IMR-90 (cell line): ENCODE measurements around the gene RBM39. TPM values are rescaled to one million over a fixed set of nuclear protein-coding genes. Genes with fewer than 3 reads are reported as not detected.

Source experiments
- ATAC-seq: fragments of 200-7000 bp; cut with Tn5 transposase; 2 replicates; pipeline ENCODE4 v1.9.1; 2020; ENCODE audit warnings: low read depth, mild to moderate bottlenecking, moderate library complexity
- BruUV-seq: library from RNA; stranded (reverse); fragments of 400-500 nt; replicated peaks from 2 replicates; lab custom pipeline; 2021; lab: Mats Ljungman, UMichigan
- CTCF ChIA-PET: fragments of 300-600 bp; formaldehyde crosslinking; extraction: SDS; loops from one replicate; lab custom pipeline; 2021; ENCODE audit warnings: antibody characterized with exemption; lab: Yijun Ruan, JAX
- POLR2A ChIA-PET: fragments of 300-600 bp; sonication (Branson Sonifier 250); formaldehyde crosslinking; loops from one replicate; lab custom pipeline; 2022; ENCODE audit warnings: antibody characterized with exemption; ENCODE audit not compliant: unreplicated experiment; lab: Charles Lee
- DNase-seq: peaks from one replicate; pipeline ENCODE4 v3.0.0; 2013
- H2AFZ ChIP-seq: replicated peaks from 2 replicates; pipeline ENCODE3; 2013; ENCODE audit warnings: low read length, mild to moderate bottlenecking; ENCODE audit not compliant: poor library complexity
- H2AK5ac ChIP-seq: 2 replicates; pipeline ENCODE4 v1.6.1; 2013; ENCODE audit warnings: low read depth, low read length, inconsistent platforms
- H2AK9ac ChIP-seq: replicated peaks from 2 replicates; pipeline ENCODE3; 2013; ENCODE audit warnings: mild to moderate bottlenecking, low read depth, low read length, moderate library complexity; ENCODE audit not compliant: poor library complexity
- H2BK120ac ChIP-seq: 2 replicates; pipeline ENCODE4 v1.6.1; 2013; ENCODE audit warnings: low read depth, low read length, inconsistent platforms
- H2BK15ac ChIP-seq: 3 replicates; pipeline ENCODE4 v1.6.1; 2013; ENCODE audit warnings: low read depth, low read length, inconsistent platforms
- H2BK20ac ChIP-seq: 2 replicates; pipeline ENCODE4 v1.6.1; 2013; ENCODE audit warnings: low read depth, mild to moderate bottlenecking, inconsistent platforms, low read length, moderate library complexity
- H2BK5ac ChIP-seq: 2 replicates; pipeline ENCODE4 v1.6.1; 2013; ENCODE audit warnings: mild to moderate bottlenecking, low read depth, low read length, inconsistent platforms; ENCODE audit not compliant: poor library complexity, severe bottlenecking
- H3K14ac ChIP-seq: replicated peaks from 2 replicates; pipeline ENCODE4 v1.6.1; 2013; ENCODE audit warnings: low read depth, low read length, inconsistent platforms
- H3K18ac ChIP-seq: 2 replicates; pipeline ENCODE4 v1.6.1; 2013; ENCODE audit warnings: low read depth, low read length, control low read depth
- H3K23ac ChIP-seq: 2 replicates; pipeline ENCODE4 v1.6.1; 2013; ENCODE audit warnings: low read depth, low read length, inconsistent platforms
- H3K27ac ChIP-seq: 2 replicates; pipeline ENCODE4 v1.5.1; 2013; ENCODE audit warnings: mild to moderate bottlenecking, control low read depth, low read length; ENCODE audit not compliant: insufficient read depth
- H3K27me3 ChIP-seq: 2 replicates; pipeline ENCODE4 v1.6.1; 2013; ENCODE audit warnings: low read length; ENCODE audit not compliant: control insufficient read depth, insufficient read depth
- H3K36me3 ChIP-seq: 2 replicates; pipeline ENCODE4 v1.6.1; 2013; ENCODE audit warnings: low read length, mixed read lengths; ENCODE audit not compliant: control insufficient read depth, insufficient read depth
- H3K4ac ChIP-seq: 2 replicates; pipeline ENCODE4 v1.6.1; 2013; ENCODE audit warnings: low read depth, low read length, inconsistent platforms
- H3K4me1 ChIP-seq: 2 replicates; pipeline ENCODE4 v1.6.1; 2013; ENCODE audit warnings: low read length, mixed read lengths; ENCODE audit not compliant: control insufficient read depth, insufficient read depth
- H3K4me2 ChIP-seq: 2 replicates; pipeline ENCODE4 v1.6.1; 2013; ENCODE audit warnings: low read depth, mild to moderate bottlenecking, control low read depth, low read length, moderate library complexity
- H3K4me3 ChIP-seq: 2 replicates; pipeline ENCODE4 v1.5.1; 2013; ENCODE audit warnings: low read depth, mild to moderate bottlenecking, control low read depth, low read length, moderate library complexity; ENCODE audit not compliant: insufficient read depth
- H3K56ac ChIP-seq: 2 replicates; pipeline ENCODE4 v1.6.1; 2013; ENCODE audit warnings: low read length, inconsistent platforms; ENCODE audit not compliant: insufficient read depth; ENCODE audit errors: extremely low read depth
- H3K79me1 ChIP-seq, 2 experiments: 2 replicates each; pipeline ENCODE4 v1.6.1; 2013; ENCODE audit warnings: low read length in 2 of 2, inconsistent platforms in 1 of 2, low read depth in 1 of 2
- H3K9ac ChIP-seq: 2 replicates; pipeline ENCODE4 v1.6.1; 2013; ENCODE audit warnings: low read depth, low read length, control low read depth
- H3K9me1 ChIP-seq: 2 replicates; pipeline ENCODE4 v1.6.1; 2013; ENCODE audit warnings: low read length, inconsistent platforms; ENCODE audit not compliant: insufficient read depth
- H3K9me3 ChIP-seq: 2 replicates; pipeline ENCODE4 v1.6.1; 2013; ENCODE audit warnings: low read length; ENCODE audit not compliant: control insufficient read depth, insufficient read depth
- H4K20me1 ChIP-seq: 2 replicates; pipeline ENCODE4 v1.6.1; 2013; ENCODE audit warnings: low read length, inconsistent platforms; ENCODE audit not compliant: insufficient read depth
- H4K5ac ChIP-seq: 2 replicates; pipeline ENCODE4 v1.6.1; 2013; ENCODE audit warnings: mild to moderate bottlenecking, low read depth, low read length, control low read depth
- H4K8ac ChIP-seq, 2 experiments: 2 replicates each; pipeline ENCODE4 v1.6.1; 2013; ENCODE audit warnings: low read depth in 2 of 2, low read length in 2 of 2, control low read depth in 1 of 2, inconsistent platforms in 1 of 2
- H4K91ac ChIP-seq: 2 replicates; pipeline ENCODE4 v1.6.1; 2013; ENCODE audit warnings: low read depth, low read length, inconsistent platforms; ENCODE audit not compliant: insufficient read depth
- CEBPB ChIP-seq: IDR thresholded peaks from 2 replicates; pipeline ENCODE4 v1.6.1; 2012; ENCODE audit warnings: low read depth, low read length, improper control_type of control experiment
- MAFK ChIP-seq: IDR thresholded peaks from 2 replicates; pipeline ENCODE4 v1.6.1; 2012; ENCODE audit warnings: low read depth, low read length, improper control_type of control experiment
- whole genome bisulfite sequencing, 2 experiments: methylation state at CpG; one replicate each; pipeline versions ENCODE4 v1.1.5 to v1.1.7; 2013; ENCODE audit warnings: missing lambda C conversion rate in 2 of 2; ENCODE audit not compliant: insufficient read length in 1 of 2; ENCODE audit errors: extremely low coverage in 2 of 2; 5-methylcytosine and 5-hydroxymethylcytosine counted together
- dilution Hi-C: fragments of 300-500 bp; cut with HindIII; formaldehyde crosslinking; loops from one replicate; pipeline ENCODE4 v1.14.3; 2018; ENCODE audit warnings: low sequenced_read_pairs; ENCODE audit not compliant: unreplicated experiment
- in situ Hi-C: fragments of 300-500 bp; cut with MboI; formaldehyde crosslinking; loops from 3 replicates; pipeline ENCODE4 v1.14.3; 2019; ENCODE audit warnings: low sequenced_read_pairs, inconsistent platforms, mixed read lengths
- intact Hi-C: fragments of 100-400 bp; cut with micrococcal nuclease; formaldehyde crosslinking; loops from 2 replicates; pipeline ENCODE4 v1.10.0; 2022
- polyA plus RNA-seq, 3 experiments: library from polyadenylated mRNA; depleted of rRNA; stranded (reverse); fragments of >200 nt; gene quantifications; 2 replicates each; pipeline ENCODE4 v1.2.3, GENCODE V29; 2012; ENCODE audit warnings: low replicate concordance in 1 of 3
- total RNA-seq: library from RNA; depleted of rRNA; stranded (reverse); fragments of >200 nt; gene quantifications from 2 replicates; pipeline ENCODE4 v1.2.3, GENCODE V29; 2012

The RBM39 gene
- total and polyA plus RNA-seq, 2 of the 4 experiments (the other 2 are of a cell fraction), result 106 to 166 TPM

- no peaks in the 10 kb centered on the region for H3K9me1 ChIP-seq
- in situ Hi-C loops (no loop called here), intact Hi-C loops (no loop called here), dilution Hi-C loops (no loop called here)
- H3K79me1 ChIP-seq, result peaks cover 6 to 38% of the 10 kb centered on the region in 2 experiments
- H2BK5ac ChIP-seq, result no peak overlapping the region
- ATAC-seq, result no peak
- H2AFZ ChIP-seq, result no peak overlapping the region
- H3K36me3 ChIP-seq, result peaks cover 74% of the 10 kb centered on the region
- H3K9ac ChIP-seq, result no peak overlapping the region
- no peak overlapping the region for H3K56ac ChIP-seq
- H2BK20ac ChIP-seq, result no peak overlapping the region
- no peak overlapping the region for H4K91ac ChIP-seq
- ChIA-PET POLR2A (interaction anchor here (0.6 kb wide), 1 partner anchor 178 kb away, joined by 3 read pairs; no protein-coding TSS in a partner anchor), CTCF (no interaction called here)
- TF ChIP-seq CEBPB, result peak; percentile 75
- no peak for TF ChIP-seq MAFK
- H2BK120ac ChIP-seq, result no peak overlapping the region
- WGBS, 2 experiments, result 87% methylated on average over 3 of the region's 20 CpGs; no CpG with 5 or more reads in 1 of the 2 experiments
- no peaks in the 10 kb centered on the region for H3K4me1 ChIP-seq
- H2AK5ac ChIP-seq, result no peak overlapping the region
- H3K4me2 ChIP-seq, result no peak overlapping the region
- peaks cover 95% of the 10 kb centered on the region for H4K20me1 ChIP-seq
- H4K5ac ChIP-seq, result no peak overlapping the region
- H3K27me3 ChIP-seq, result no peaks in the 10 kb centered on the region
- H3K23ac ChIP-seq, result no peak overlapping the region
- TSS peak; percentile 3 for BruUV-seq
- no peak overlapping the region for H3K4ac ChIP-seq
- no peak overlapping the region for H3K27ac ChIP-seq
- H3K9me3 ChIP-seq, result no peaks in the 10 kb centered on the region
- no peak overlapping the region for H4K8ac ChIP-seq
- DNase-seq, result no peak
- no peak overlapping the region for H3K18ac ChIP-seq
- H3K14ac ChIP-seq, result no peak overlapping the region
- no peak overlapping the region for H2AK9ac ChIP-seq
- H2BK15ac ChIP-seq, result no peak overlapping the region
- H3K4me3 ChIP-seq, result no peak overlapping the region
Measured at GRCh38 chr20:35726842-35727711, 15.0 kb downstream of the RBM39 start.
